Measurements from ENCODE around the gene PCMTD2. TPM values are rescaled to one million over a fixed set of nuclear protein-coding genes. Genes with fewer than 3 reads are reported as not detected.

PCMTD2 gene
- total and polyA plus RNA-seq, 5 donors from 2014 or later: 51.1 to 112 (median 79.4) TPM

DNA sequence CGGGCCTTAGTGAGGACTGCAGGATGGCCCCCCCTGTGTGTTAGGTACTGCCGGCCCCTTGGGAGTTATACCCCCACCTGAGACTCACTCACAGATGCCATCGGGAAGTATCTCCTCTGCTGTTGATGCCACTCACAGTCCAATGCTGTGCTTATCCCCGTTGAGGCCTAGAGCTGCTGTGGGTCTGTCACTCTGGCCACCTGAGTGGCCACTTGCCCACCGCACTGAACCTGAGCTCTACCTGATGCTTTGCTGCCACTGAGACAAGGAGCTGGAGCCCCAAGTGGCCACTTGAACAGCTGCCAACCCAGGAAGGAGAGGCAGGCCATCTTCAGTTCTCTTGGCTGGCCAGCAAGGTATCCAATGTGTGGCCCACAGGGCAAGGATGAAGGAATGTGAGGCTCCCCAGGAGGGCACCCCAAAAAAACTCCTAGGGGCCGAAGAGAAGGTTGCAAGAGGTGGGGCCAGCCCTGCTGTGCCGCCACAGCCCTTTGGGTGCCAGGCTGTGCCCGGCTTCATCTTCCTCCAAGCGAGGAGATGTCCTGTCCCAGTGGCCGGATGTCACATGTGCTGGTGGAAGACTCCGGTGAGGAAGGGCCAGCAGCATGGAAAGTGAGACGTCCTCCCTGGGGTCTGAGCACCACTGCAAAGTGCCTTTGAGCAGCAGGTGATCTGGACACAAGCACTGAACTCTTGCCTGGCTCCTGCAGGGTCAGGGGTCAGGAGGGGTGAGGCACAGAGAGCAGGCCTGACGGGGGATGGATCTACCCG, 29.5 kb upstream of the PCMTD2 start:
- Histone ChIP-seq H3K36me3 (ENCODE audit: control insufficient read depth, insufficient read depth, low read length) (no peaks in the 10 kb centered on the region), H3K27me3 (ENCODE audit: control insufficient read depth, insufficient read depth, low read length) (no peaks in the 10 kb centered on the region), H3K4me3 (ENCODE audit: low read depth, low read length) (no peak overlapping the region), H3K27ac (ENCODE audit: insufficient read depth, low read length, poor library complexity, severe bottlenecking) (no peak overlapping the region), H3K4me1 (ENCODE audit: control insufficient read depth, insufficient read depth, low read length, poor library complexity, severe bottlenecking) (peaks cover 3% of the 10 kb centered on the region), H3K9me3 (ENCODE audit: control insufficient read depth in 2 of 2, low read length in 2 of 2) (no peaks in the 10 kb centered on the region)
- Mint-ChIP-seq H3K4me1 (peaks cover 0 to 8% (median 3%) of the 10 kb centered on the region in 4 donors), H3K9me3 (no peaks in the 10 kb centered on the region), H3K4me3 (no peak overlapping the region), H3K36me3 (no peaks in the 10 kb centered on the region), H3K27ac (peak overlapping the region in 1 of 3 donors; percentile 79), H3K27me3 (no peaks in the 10 kb centered on the region)
- DNase-seq: no peak
- ATAC-seq (ENCODE audit: low read depth in 2 of 2): no peak

DNA sequence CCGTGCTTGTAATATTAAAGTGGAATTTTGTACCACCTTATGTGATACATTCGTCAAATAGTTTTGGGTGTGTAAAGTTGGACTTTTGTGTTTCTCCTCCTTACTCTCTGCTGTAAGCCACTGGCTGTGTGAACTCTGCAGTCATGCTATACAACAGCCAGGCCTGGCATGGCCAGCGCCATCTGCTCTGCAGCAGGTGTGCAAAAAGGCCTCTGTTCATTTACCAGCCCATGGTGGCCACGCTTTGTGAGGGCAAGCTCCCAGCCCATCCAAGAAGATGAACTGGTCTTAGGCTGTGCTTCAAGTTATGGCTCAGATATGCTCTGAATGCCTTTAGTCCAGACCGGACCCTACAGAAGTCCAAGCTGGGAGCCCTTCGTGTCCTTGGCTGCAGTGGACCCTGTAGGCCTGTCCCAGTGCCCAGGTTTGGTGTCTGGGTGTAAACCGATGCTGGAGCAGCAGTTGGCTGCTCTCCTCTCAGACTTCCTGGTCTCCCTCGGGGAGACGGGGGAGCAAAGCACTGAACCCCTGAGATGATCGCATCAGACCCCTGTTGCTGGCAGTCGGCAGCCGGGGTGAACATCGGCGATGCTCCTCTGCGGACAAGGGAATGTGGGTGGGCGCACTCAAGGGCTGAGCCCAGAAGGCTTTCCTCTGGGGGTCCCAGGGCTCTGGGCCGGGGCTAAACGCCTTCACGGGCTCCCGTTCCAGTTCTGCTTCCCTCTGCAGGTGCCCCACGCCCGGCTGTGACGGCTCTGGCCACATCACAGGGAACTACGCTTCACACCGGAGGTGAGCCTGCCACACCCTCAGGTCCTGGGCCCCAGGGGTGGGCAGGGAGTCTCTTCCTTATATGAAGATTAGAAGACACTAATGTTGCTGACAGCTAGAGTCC, 28.6 kb upstream of the PCMTD2 start:
- ATAC-seq (ENCODE audit: low read depth in 2 of 2): peak in 1 of 2 donors; percentile 37
- peak in 1 of 3 donors; percentile 37 for DNase-seq
- Mint-ChIP-seq H3K36me3 (no peaks in the 10 kb centered on the region), H3K27me3 (no peaks in the 10 kb centered on the region), H3K27ac (no peak overlapping the region), H3K4me3 (no peak overlapping the region), H3K4me1 (peaks cover 0 to 8% (median 3%) of the 10 kb centered on the region in 4 donors), H3K9me3 (no peaks in the 10 kb centered on the region)
- no peaks in the 10 kb centered on the region for H3K36me3 ChIP-seq (ENCODE audit: control insufficient read depth, insufficient read depth, low read length)
- H3K27ac ChIP-seq (ENCODE audit: insufficient read depth, low read length, poor library complexity, severe bottlenecking): no peak overlapping the region
- H3K9me3 ChIP-seq (ENCODE audit: control insufficient read depth in 2 of 2, low read length in 2 of 2): no peaks in the 10 kb centered on the region
- no peak overlapping the region for H3K4me3 ChIP-seq (ENCODE audit: low read depth, low read length)
- peaks cover 3% of the 10 kb centered on the region for H3K4me1 ChIP-seq (ENCODE audit: control insufficient read depth, insufficient read depth, low read length, poor library complexity, severe bottlenecking)
- no peaks in the 10 kb centered on the region for H3K27me3 ChIP-seq (ENCODE audit: control insufficient read depth, insufficient read depth, low read length)

DNA sequence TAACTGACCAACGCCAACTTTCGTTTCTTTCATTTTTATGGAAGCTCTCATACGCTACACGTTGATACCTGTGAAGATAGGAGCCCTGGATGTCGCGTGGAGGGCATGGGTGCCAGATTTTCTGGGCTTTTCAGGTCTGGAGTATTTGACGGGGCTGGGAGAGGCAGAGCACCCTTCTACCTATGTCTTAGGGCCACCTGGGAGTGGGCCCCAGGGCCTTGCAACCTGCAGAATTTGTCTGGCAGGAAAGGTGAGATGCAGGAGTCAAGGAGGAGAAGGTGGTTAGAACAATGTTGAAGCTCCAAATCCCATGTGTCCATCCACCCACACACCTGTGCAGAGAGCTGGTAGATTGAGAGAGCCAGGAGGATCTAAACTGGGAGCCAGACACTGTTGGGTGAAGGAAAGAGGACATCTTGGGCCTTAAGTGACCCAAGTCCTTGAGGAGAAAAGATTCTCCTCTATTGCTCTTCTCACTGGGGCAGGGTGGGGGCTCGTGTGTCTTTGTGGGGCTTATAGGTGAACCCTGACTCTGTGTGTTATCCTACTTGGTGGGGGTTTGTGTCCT, 27.4 kb upstream of the PCMTD2 start:
- Mint-ChIP-seq H3K27ac (peak overlapping the region in 1 of 3 donors; percentile 72), H3K4me1 (peaks cover 0 to 12% (median 3%) of the 10 kb centered on the region in 4 donors), H3K9me3 (no peaks in the 10 kb centered on the region), H3K27me3 (no peaks in the 10 kb centered on the region), H3K36me3 (no peaks in the 10 kb centered on the region), H3K4me3 (no peak overlapping the region)
- DNase-seq (no peak), ATAC-seq (ENCODE audit: low read depth in 2 of 2) (no peak)
- Histone ChIP-seq H3K9me3 (ENCODE audit: control insufficient read depth in 2 of 2, low read length in 2 of 2) (no peaks in the 10 kb centered on the region), H3K36me3 (ENCODE audit: control insufficient read depth, insufficient read depth, low read length) (no peaks in the 10 kb centered on the region), H3K27ac (ENCODE audit: insufficient read depth, low read length, poor library complexity, severe bottlenecking) (no peak overlapping the region), H3K4me1 (ENCODE audit: control insufficient read depth, insufficient read depth, low read length, poor library complexity, severe bottlenecking) (peaks cover 3% of the 10 kb centered on the region), H3K27me3 (ENCODE audit: control insufficient read depth, insufficient read depth, low read length) (no peaks in the 10 kb centered on the region), H3K4me3 (ENCODE audit: low read depth, low read length) (no peak overlapping the region)

DNA sequence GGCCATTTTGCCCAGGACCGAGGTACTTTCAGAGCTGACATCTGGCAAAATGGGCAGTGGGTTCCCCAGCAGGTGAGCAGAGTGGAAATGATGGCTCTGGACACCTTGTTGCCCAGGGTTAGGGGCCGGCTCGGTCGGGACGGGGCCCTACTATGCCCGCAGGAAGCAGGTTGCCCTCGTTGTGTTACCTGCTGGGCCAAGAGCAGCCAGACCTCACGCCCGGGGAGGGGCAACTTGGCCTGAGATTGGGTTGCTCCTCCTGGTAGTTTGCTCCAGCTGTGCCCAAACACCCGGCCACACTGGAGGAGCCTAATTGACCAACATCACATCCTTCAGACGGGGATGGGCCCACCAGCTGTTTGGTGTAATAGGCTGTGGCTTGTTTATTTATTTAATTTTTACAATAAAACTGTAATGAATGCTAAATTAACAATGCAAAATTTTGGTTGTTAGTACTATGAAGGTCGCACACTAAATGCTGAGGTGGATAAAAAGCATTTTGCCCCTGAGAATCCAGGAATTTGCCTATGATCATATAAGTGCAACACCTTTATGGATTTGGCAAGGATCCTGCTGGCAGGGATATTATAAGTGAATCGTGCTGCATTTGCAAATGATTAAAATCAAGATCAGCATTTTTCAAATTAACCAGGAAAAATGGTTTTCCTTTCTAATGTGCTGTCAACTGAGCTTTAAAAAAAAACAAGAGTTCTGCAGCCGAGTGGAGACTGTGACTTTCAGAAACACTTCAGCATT, 26.6 kb upstream of the PCMTD2 start:
- H3K36me3 Mint-ChIP-seq: no peaks in the 10 kb centered on the region
- no peaks in the 10 kb centered on the region for H3K9me3 Mint-ChIP-seq
- no peak overlapping the region for H3K4me3 ChIP-seq (ENCODE audit: low read depth, low read length)
- peaks cover 0 to 19% (median 8%) of the 10 kb centered on the region in 4 donors for H3K4me1 Mint-ChIP-seq
- ATAC-seq (ENCODE audit: low read depth in 2 of 2) (no peak), DNase-seq (no peak)
- no peaks in the 10 kb centered on the region for H3K27me3 ChIP-seq (ENCODE audit: control insufficient read depth, insufficient read depth, low read length)
- H3K4me3 Mint-ChIP-seq: no peak overlapping the region
- peaks cover 3% of the 10 kb centered on the region for H3K4me1 ChIP-seq (ENCODE audit: control insufficient read depth, insufficient read depth, low read length, poor library complexity, severe bottlenecking)
- H3K9me3 ChIP-seq (ENCODE audit: control insufficient read depth in 2 of 2, low read length in 2 of 2): no peaks in the 10 kb centered on the region
- H3K27ac ChIP-seq (ENCODE audit: insufficient read depth, low read length, poor library complexity, severe bottlenecking): no peak overlapping the region
- H3K27ac Mint-ChIP-seq: no peak overlapping the region
- H3K36me3 ChIP-seq (ENCODE audit: control insufficient read depth, insufficient read depth, low read length): no peaks in the 10 kb centered on the region
- H3K27me3 Mint-ChIP-seq: no peaks in the 10 kb centered on the region

DNA sequence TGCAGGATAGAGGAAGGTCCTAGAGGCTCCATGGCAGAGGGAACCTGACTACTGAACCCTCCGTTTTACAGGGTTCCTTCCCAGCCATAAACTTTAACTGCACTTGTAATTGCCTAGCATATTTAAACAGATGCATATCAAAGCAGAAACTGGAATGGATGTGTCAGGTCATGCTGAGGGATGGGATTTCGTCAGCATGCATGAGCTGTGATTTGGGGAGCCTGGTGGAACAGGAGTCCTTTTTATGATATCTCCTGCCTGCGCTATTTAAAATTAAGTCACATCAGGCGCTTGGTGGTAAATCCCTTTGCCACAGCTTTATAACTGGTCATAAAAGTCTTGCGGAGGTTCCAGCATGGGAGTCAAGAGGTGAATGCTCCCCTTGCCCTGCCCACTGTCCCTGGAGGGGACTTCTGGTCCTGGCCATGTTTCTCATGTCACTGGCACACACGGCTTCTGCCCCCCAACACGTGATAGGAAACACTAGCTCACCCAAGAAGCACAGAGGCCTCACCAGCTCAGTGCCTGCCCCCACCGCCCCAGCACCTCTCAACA, 26.0 kb upstream of the PCMTD2 start:
- no peaks in the 10 kb centered on the region for H3K9me3 Mint-ChIP-seq
- H3K4me1 ChIP-seq (ENCODE audit: control insufficient read depth, insufficient read depth, low read length, poor library complexity, severe bottlenecking): peaks cover 3% of the 10 kb centered on the region
- no peak overlapping the region for H3K4me3 ChIP-seq (ENCODE audit: low read depth, low read length)
- peaks cover 0 to 20% (median 9%) of the 10 kb centered on the region in 4 donors for H3K4me1 Mint-ChIP-seq
- H3K27ac ChIP-seq (ENCODE audit: insufficient read depth, low read length, poor library complexity, severe bottlenecking): no peak overlapping the region
- H3K9me3 ChIP-seq (ENCODE audit: control insufficient read depth in 2 of 2, low read length in 2 of 2): no peaks in the 10 kb centered on the region
- H3K36me3 ChIP-seq (ENCODE audit: control insufficient read depth, insufficient read depth, low read length): no peaks in the 10 kb centered on the region
- no peaks in the 10 kb centered on the region for H3K27me3 Mint-ChIP-seq
- no peak overlapping the region for H3K27ac Mint-ChIP-seq
- no peak for ATAC-seq (ENCODE audit: low read depth in 2 of 2)
- no peaks in the 10 kb centered on the region for H3K36me3 Mint-ChIP-seq
- no peak overlapping the region for H3K4me3 Mint-ChIP-seq
- DNase-seq: no peak
- no peaks in the 10 kb centered on the region for H3K27me3 ChIP-seq (ENCODE audit: control insufficient read depth, insufficient read depth, low read length)

DNA sequence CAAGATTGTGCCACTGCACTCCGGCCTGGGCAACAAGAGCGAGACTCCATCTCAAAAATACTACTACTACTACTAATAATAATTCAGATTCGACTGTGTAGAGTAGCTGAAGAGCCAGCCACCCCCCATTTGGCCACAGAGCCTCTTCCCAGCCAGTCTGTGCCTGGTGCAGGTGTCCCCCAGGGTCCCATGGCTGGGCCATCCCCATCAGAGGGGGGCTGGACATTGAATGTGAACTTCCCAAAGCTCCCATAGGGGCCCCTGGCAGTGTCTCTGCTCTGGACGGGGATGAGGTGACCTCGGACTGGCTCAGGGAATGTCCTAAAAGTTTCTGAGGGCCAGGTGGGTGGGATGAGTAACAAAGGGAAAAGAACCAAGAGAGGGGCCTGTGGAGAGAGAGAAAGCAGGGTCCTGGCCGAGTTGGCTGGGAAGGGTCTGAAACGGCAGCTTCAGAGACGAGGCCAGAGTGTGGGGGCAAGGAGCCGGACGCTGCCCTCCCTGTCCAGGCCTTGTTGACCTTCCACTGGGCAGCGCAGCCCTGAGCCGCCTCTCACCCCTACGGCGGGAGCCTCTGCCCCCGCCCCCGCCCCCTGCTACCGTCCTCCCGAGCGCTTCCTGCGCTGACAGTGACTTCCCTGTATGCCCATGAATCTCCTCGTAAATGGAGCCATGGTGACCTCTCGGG, 24.9 kb upstream of the PCMTD2 start:
- H3K4me1 ChIP-seq (ENCODE audit: control insufficient read depth, insufficient read depth, low read length, poor library complexity, severe bottlenecking): peaks cover 3% of the 10 kb centered on the region
- no peaks in the 10 kb centered on the region for H3K9me3 ChIP-seq (ENCODE audit: control insufficient read depth in 2 of 2, low read length in 2 of 2)
- Mint-ChIP-seq H3K27ac (no peak overlapping the region), H3K4me1 (peaks cover 0 to 20% (median 9%) of the 10 kb centered on the region in 4 donors), H3K9me3 (no peaks in the 10 kb centered on the region), H3K4me3 (no peak overlapping the region), H3K36me3 (no peaks in the 10 kb centered on the region), H3K27me3 (no peaks in the 10 kb centered on the region)
- no peak overlapping the region for H3K27ac ChIP-seq (ENCODE audit: insufficient read depth, low read length, poor library complexity, severe bottlenecking)
- ATAC-seq (ENCODE audit: low read depth in 2 of 2) (no peak), DNase-seq (no peak)
- H3K27me3 ChIP-seq (ENCODE audit: control insufficient read depth, insufficient read depth, low read length): no peaks in the 10 kb centered on the region
- no peaks in the 10 kb centered on the region for H3K36me3 ChIP-seq (ENCODE audit: control insufficient read depth, insufficient read depth, low read length)
- no peak overlapping the region for H3K4me3 ChIP-seq (ENCODE audit: low read depth, low read length)

All from CD4-positive, CD25-positive, alpha-beta regulatory T cell (primary cell).